Immature natural killer cell (primary cell): Measurements from ENCODE around the gene MAGEF1. TPM values are rescaled to one million over a fixed set of nuclear protein-coding genes. Genes with fewer than 3 reads are reported as not detected.

ENCODE experiments used
- DNase-seq, 3 donors: peaks; one replicate each; pipeline ENCODE4 v3.0.0; 2022; ENCODE audit warnings: mixed read lengths in 1 of 3
- H3K27ac Mint-ChIP-seq, 6 donors: one replicate each; pipeline ENCODE4 v1.8.0; 2020; ENCODE audit warnings: mixed read lengths in 6 of 6, mild to moderate bottlenecking in 5 of 6, inconsistent platforms in 4 of 6, moderate library complexity in 3 of 6
- H3K27me3 Mint-ChIP-seq, 3 donors: one replicate each; pipeline ENCODE4 v1.8.0; 2020 to 2021; ENCODE audit warnings: low read depth in 3 of 3, mild to moderate bottlenecking in 3 of 3, mixed read lengths in 3 of 3, moderate library complexity in 3 of 3, inconsistent platforms in 1 of 3
- H3K36me3 Mint-ChIP-seq, 3 donors: one replicate each; pipeline ENCODE4 v1.8.0; 2020; ENCODE audit warnings: mixed read lengths in 3 of 3, inconsistent platforms in 2 of 3, mild to moderate bottlenecking in 2 of 3
- H3K4me1 Mint-ChIP-seq, 2 donors: one replicate each; pipeline ENCODE4 v1.8.0; 2020; ENCODE audit warnings: inconsistent platforms in 2 of 2, mild to moderate bottlenecking in 2 of 2, mixed read lengths in 2 of 2, moderate library complexity in 1 of 2
- H3K4me3 Mint-ChIP-seq, 5 donors: one replicate each; pipeline ENCODE4 v1.8.0; 2020; ENCODE audit warnings: mild to moderate bottlenecking in 5 of 5, mixed read lengths in 5 of 5, inconsistent platforms in 3 of 5, moderate library complexity in 3 of 5
- H3K9me3 Mint-ChIP-seq, 6 donors: one replicate each; pipeline ENCODE4 v1.8.0; 2020; ENCODE audit warnings: mild to moderate bottlenecking in 6 of 6, mixed read lengths in 6 of 6, inconsistent platforms in 4 of 6, moderate library complexity in 3 of 6
- polyA plus RNA-seq, 3 donors: library from polyadenylated mRNA; unstranded; fragments of 300-500 nt; fragmentation: Illumina TruSeq; gene quantifications; one replicate each; pipeline ENCODE4 v1.2.3, GENCODE V29; 2021

Gene MAGEF1
- polyA plus RNA-seq, 3 donors from 2014 or later = 21.9 to 30.1 (median 22.6) TPM

GRCh38 chr3:184683900-184684560 lies 27.8 kb downstream of the MAGEF1 start:
- H3K27ac Mint-ChIP-seq = no peak overlapping the region

GRCh38 chr3:184683234-184683633 lies 28.6 kb downstream of the MAGEF1 start:
- Mint-ChIP-seq H3K4me3 (no peak overlapping the region), H3K36me3 (no peaks in the 10 kb centered on the region), H3K9me3 (no peaks in the 10 kb centered on the region), H3K27ac (peak overlapping the region in 1 of 6 donors; percentile 4), H3K4me1 (peaks cover 4 to 10% of the 10 kb centered on the region in 2 donors), H3K27me3 (peaks cover 0 to 6% (median 1%) of the 10 kb centered on the region in 3 donors)
- no peak for DNase-seq

More at GRCh38 chr3:184683900-184684560, 27.8 kb downstream of the MAGEF1 start:
- no peaks in the 10 kb centered on the region for H3K36me3 Mint-ChIP-seq
- no peak for DNase-seq
- H3K27me3 Mint-ChIP-seq = peaks cover 0 to 8% (median 1%) of the 10 kb centered on the region in 3 donors
- peaks cover 4 to 13% of the 10 kb centered on the region in 2 donors for H3K4me1 Mint-ChIP-seq
- no peak overlapping the region for H3K4me3 Mint-ChIP-seq
- H3K9me3 Mint-ChIP-seq = no peaks in the 10 kb centered on the region

- Mint-ChIP-seq H3K9me3 (no peaks in the 10 kb centered on the region), H3K36me3 (no peaks in the 10 kb centered on the region), H3K4me3 (no peak overlapping the region), H3K27ac (no peak overlapping the region), H3K4me1 (peaks cover 2 to 4% of the 10 kb centered on the region in 2 donors), H3K27me3 (peaks cover 0 to 6% (median 1%) of the 10 kb centered on the region in 3 donors)
- no peak for DNase-seq
Observed at GRCh38 chr3:184682671-184683070, 29.2 kb downstream of the MAGEF1 start.

- H3K4me1 Mint-ChIP-seq = no peaks in the 10 kb centered on the region
- no peak overlapping the region for H3K4me3 Mint-ChIP-seq
- no peaks in the 10 kb centered on the region for H3K36me3 Mint-ChIP-seq
- peaks cover 0 to 6% (median 1%) of the 10 kb centered on the region in 3 donors for H3K27me3 Mint-ChIP-seq
- H3K9me3 Mint-ChIP-seq = no peaks in the 10 kb centered on the region
- no peak for DNase-seq
- H3K27ac Mint-ChIP-seq = no peak overlapping the region
Observed at GRCh38 chr3:184680385-184681345, 31.2 kb downstream of the MAGEF1 start.

- H3K27ac Mint-ChIP-seq = no peak overlapping the region
- H3K27me3 Mint-ChIP-seq = peaks cover 1 to 5% (median 3%) of the 10 kb centered on the region in 3 donors
Observed at GRCh38 chr3:184679056-184679816, 32.6 kb downstream of the MAGEF1 start.

GRCh38 chr3:184678317-184679055 lies 33.4 kb downstream of the MAGEF1 start:
- Mint-ChIP-seq H3K36me3 (no peaks in the 10 kb centered on the region), H3K4me3 (no peak overlapping the region)

More at GRCh38 chr3:184679056-184679816, 32.6 kb downstream of the MAGEF1 start:
- Mint-ChIP-seq H3K9me3 (no peaks in the 10 kb centered on the region), H3K4me1 (no peaks in the 10 kb centered on the region), H3K4me3 (no peak overlapping the region), H3K36me3 (no peaks in the 10 kb centered on the region)
- DNase-seq = no peak

GRCh38 chr3:184677344-184678316 lies 34.2 kb downstream of the MAGEF1 start:
- H3K36me3 Mint-ChIP-seq = no peaks in the 10 kb centered on the region
- peaks cover 2 to 6% (median 3%) of the 10 kb centered on the region in 3 donors for H3K27me3 Mint-ChIP-seq
- H3K27ac Mint-ChIP-seq = no peak overlapping the region
- no peak overlapping the region for H3K4me3 Mint-ChIP-seq
- no peak for DNase-seq
- H3K4me1 Mint-ChIP-seq = no peaks in the 10 kb centered on the region
- H3K9me3 Mint-ChIP-seq = no peaks in the 10 kb centered on the region

More at GRCh38 chr3:184678317-184679055, 33.4 kb downstream of the MAGEF1 start:
- peaks cover 1 to 5% (median 3%) of the 10 kb centered on the region in 3 donors for H3K27me3 Mint-ChIP-seq
- DNase-seq = no peak
- no peaks in the 10 kb centered on the region for H3K4me1 Mint-ChIP-seq
- H3K9me3 Mint-ChIP-seq = no peaks in the 10 kb centered on the region
- no peak overlapping the region for H3K27ac Mint-ChIP-seq

- Mint-ChIP-seq H3K4me3 (no peak overlapping the region), H3K27me3 (peaks cover 2 to 6% (median 3%) of the 10 kb centered on the region in 3 donors), H3K27ac (no peak overlapping the region), H3K36me3 (no peaks in the 10 kb centered on the region), H3K4me1 (no peaks in the 10 kb centered on the region), H3K9me3 (no peaks in the 10 kb centered on the region)
- DNase-seq = no peak
Observed at GRCh38 chr3:184676927-184677326, 34.9 kb downstream of the MAGEF1 start.

- no peaks in the 10 kb centered on the region for H3K36me3 Mint-ChIP-seq
- no peaks in the 10 kb centered on the region for H3K4me1 Mint-ChIP-seq
- H3K9me3 Mint-ChIP-seq = no peaks in the 10 kb centered on the region
- H3K27me3 Mint-ChIP-seq = peaks cover 3 to 4% (median 4%) of the 10 kb centered on the region in 3 donors
- DNase-seq = no peak
- H3K27ac Mint-ChIP-seq = no peak overlapping the region
- H3K4me3 Mint-ChIP-seq = no peak overlapping the region
Observed at GRCh38 chr3:184674626-184675025, 37.2 kb downstream of the MAGEF1 start.

- no peak overlapping the region for H3K27ac Mint-ChIP-seq
Observed at GRCh38 chr3:184672977-184673870, 38.6 kb downstream of the MAGEF1 start.

GRCh38 chr3:184672335-184672734 lies 39.5 kb downstream of the MAGEF1 start:
- Mint-ChIP-seq H3K4me3 (no peak overlapping the region), H3K9me3 (no peaks in the 10 kb centered on the region), H3K36me3 (no peaks in the 10 kb centered on the region), H3K4me1 (no peaks in the 10 kb centered on the region), H3K27ac (no peak overlapping the region), H3K27me3 (peaks cover 3 to 8% (median 4%) of the 10 kb centered on the region in 3 donors)
- no peak for DNase-seq

More at GRCh38 chr3:184672977-184673870, 38.6 kb downstream of the MAGEF1 start:
- no peaks in the 10 kb centered on the region for H3K9me3 Mint-ChIP-seq
- H3K27me3 Mint-ChIP-seq = peaks cover 3 to 6% (median 4%) of the 10 kb centered on the region in 3 donors
- DNase-seq = no peak
- H3K4me1 Mint-ChIP-seq = no peaks in the 10 kb centered on the region
- H3K36me3 Mint-ChIP-seq = no peaks in the 10 kb centered on the region
- no peak overlapping the region for H3K4me3 Mint-ChIP-seq
